Measurements from ENCODE around the gene CRADD. TPM values are rescaled to one million over a fixed set of nuclear protein-coding genes. Genes with fewer than 3 reads are reported as not detected.

The CRADD gene
- total and polyA plus RNA-seq, 10 of the 15 experiments (the other 5 are each of a cell fraction or from before 2014, with no cell fraction given): 7.6 to 15.5 (median 11.7) TPM

GRCh38 chr12:93850481-93851256 is 173.5 kb downstream of the CRADD start (continued):
- TF ChIP-seq WRNIP1 (IDR thresholded peaks at IDR 0.05; ENCODE audit: borderline replicate concordance, low read depth, low read length): no peak
- no peak for TF ChIP-seq MTA2 (IDR thresholded peaks at IDR 0.05; ENCODE audit: low read depth)
- TF ChIP-seq, protein P1, sequence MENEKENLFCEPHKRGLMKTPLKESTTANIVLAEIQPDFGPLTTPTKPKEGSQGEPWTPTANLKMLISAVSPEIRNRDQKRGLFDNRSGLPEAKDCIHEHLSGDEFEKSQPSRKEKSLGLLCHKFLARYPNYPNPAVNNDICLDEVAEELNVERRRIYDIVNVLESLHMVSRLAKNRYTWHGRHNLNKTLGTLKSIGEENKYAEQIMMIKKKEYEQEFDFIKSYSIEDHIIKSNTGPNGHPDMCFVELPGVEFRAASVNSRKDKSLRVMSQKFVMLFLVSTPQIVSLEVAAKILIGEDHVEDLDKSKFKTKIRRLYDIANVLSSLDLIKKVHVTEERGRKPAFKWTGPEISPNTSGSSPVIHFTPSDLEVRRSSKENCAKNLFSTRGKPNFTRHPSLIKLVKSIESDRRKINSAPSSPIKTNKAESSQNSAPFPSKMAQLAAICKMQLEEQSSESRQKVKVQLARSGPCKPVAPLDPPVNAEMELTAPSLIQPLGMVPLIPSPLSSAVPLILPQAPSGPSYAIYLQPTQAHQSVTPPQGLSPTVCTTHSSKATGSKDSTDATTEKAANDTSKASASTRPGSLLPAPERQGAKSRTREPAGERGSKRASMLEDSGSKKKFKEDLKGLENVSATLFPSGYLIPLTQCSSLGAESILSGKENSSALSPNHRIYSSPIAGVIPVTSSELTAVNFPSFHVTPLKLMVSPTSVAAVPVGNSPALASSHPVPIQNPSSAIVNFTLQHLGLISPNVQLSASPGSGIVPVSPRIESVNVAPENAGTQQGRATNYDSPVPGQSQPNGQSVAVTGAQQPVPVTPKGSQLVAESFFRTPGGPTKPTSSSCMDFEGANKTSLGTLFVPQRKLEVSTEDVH (IDR thresholded peaks at IDR 0.05; ENCODE audit: low read depth, partially characterized antibody): no peak
- no peak for TF ChIP-seq CREB1 (IDR thresholded peaks at IDR 0.05; ENCODE audit: low read depth)
- no peak for TF ChIP-seq FOS (IDR thresholded peaks at IDR 0.05; ENCODE audit: borderline replicate concordance, extremely low read depth, insufficient read length)
- no peak for TF ChIP-seq ZNF384 (IDR thresholded peaks at IDR 0.05; ENCODE audit: borderline replicate concordance, low read depth, low read length)
- no peak for TF ChIP-seq ATF3 (IDR thresholded peaks at IDR 0.05; ENCODE audit: borderline replicate concordance, extremely low read depth, low read depth, low read length)

- ChIA-PET RAD21 (ENCODE audit: unreplicated experiment) (interaction anchor here (1.0 kb wide), 1 partner anchor 276 kb away, joined by 3 read pairs; no protein-coding TSS in a partner anchor), CTCF (interaction anchor here (0.7 to 1.3 kb wide), 4 partner anchors 83 to 348 kb away, joined by 3 to 4 read pairs (median 3); no protein-coding TSS in a partner anchor), POLR2A (no interaction called here), SMC1A (ENCODE audit: uncharacterized antibody, unreplicated experiment) (interaction anchor here (0.7 kb wide), 1 partner anchor 23 kb away, joined by 3 read pairs; no protein-coding TSS in a partner anchor)
- Histone ChIP-seq H3K4me3 (no peak overlapping the region), H3K9me3 (replicated peaks; ENCODE audit: control insufficient read depth, insufficient read depth, low read length) (no peaks in the 10 kb centered on the region; the same call in 2 of the 3 replicates), H3K36me3 (ENCODE audit: control insufficient read depth in 2 of 2, insufficient read depth in 2 of 2, low read length in 1 of 2) (no peaks in the 10 kb centered on the region), H3K27ac (ENCODE audit: control insufficient read depth, insufficient read depth) (no peak overlapping the region), H3K79me2 (ENCODE audit: control insufficient read depth, insufficient read depth, low read length) (no peaks in the 10 kb centered on the region), H3K9ac (ENCODE audit: control insufficient read depth, insufficient read depth, low read length) (no peak overlapping the region), H3K27me3 (replicated peaks in 1 of 2; ENCODE audit: control insufficient read depth in 2 of 2, insufficient read depth in 2 of 2, low read length in 1 of 2) (no peaks in the 10 kb centered on the region), H3K4me2 (ENCODE audit: control insufficient read depth, insufficient read depth) (no peak overlapping the region), H3K4me1 (ENCODE audit: control insufficient read depth, insufficient read depth, low read length) (peaks cover 21% of the 10 kb centered on the region), H2AFZ (ENCODE audit: control insufficient read depth, low read depth, low read length) (no peak overlapping the region), H4K20me1 (ENCODE audit: control insufficient read depth, insufficient read depth) (no peaks in the 10 kb centered on the region)
- in situ Hi-C loops (cut with MboI): no loop called here
- TF ChIP-seq IKZF2 (IDR thresholded peaks at IDR 0.05): peak; percentile 23; a peak in 2 of 4 replicates
- TF ChIP-seq RUNX3 (IDR thresholded peaks at IDR 0.05; ENCODE audit: low read length): peak; percentile 63
- TF ChIP-seq MLLT1 (IDR thresholded peaks at IDR 0.05): 0 out of 2 replicates have a peak, but pooled peaks have one; percentile 34
- no peak for TF ChIP-seq ATF7 (IDR thresholded peaks at IDR 0.05; ENCODE audit: low read depth)
- TF ChIP-seq CREM (IDR thresholded peaks at IDR 0.05; ENCODE audit: low read depth): no peak
- TF ChIP-seq MXI1 (IDR thresholded peaks at IDR 0.05; ENCODE audit: low read depth, low read length): no peak
- TF ChIP-seq, protein P2, sequence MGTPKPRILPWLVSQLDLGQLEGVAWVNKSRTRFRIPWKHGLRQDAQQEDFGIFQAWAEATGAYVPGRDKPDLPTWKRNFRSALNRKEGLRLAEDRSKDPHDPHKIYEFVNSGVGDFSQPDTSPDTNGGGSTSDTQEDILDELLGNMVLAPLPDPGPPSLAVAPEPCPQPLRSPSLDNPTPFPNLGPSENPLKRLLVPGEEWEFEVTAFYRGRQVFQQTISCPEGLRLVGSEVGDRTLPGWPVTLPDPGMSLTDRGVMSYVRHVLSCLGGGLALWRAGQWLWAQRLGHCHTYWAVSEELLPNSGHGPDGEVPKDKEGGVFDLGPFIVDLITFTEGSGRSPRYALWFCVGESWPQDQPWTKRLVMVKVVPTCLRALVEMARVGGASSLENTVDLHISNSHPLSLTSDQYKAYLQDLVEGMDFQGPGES (IDR thresholded peaks at IDR 0.05): no peak
- peak; percentile 56; the same call in 1 of the 2 replicates for TF ChIP-seq MTA2 (IDR thresholded peaks at IDR 0.05; ENCODE audit: low read depth)
- WGBS (ENCODE audit: insufficient coverage, insufficient replicate concordance, low lambda C conversion rate, missing lambda C conversion rate): 81% methylated on average over 4 of the region's 4 CpGs
- intact Hi-C loops (cut with micrococcal nuclease; ENCODE audit: unreplicated experiment): no loop called here
- no TSS peak for BruUV-seq (replicated peaks)
- ATAC-seq (no peak), DNase-seq (ENCODE audit: low read depth, low spot score) (no peak), FAIRE-seq (no peak)
Observed at GRCh38 chr12:93851257-93851671, 174.1 kb downstream of the CRADD start.

Measured in GM12878 (cell line).